DMS 273 treated with DMSO at 0.1 percent for 48 hours (cell line): ENCODE data around the gene FTSJ1.
"Not testable (repeated sequence)": the region's sequence is repeated elsewhere in the genome, so short reads cannot be mapped to it uniquely, and the experiment has no call there.

Source experiments
- DNase-seq: peaks from one replicate; lab custom pipeline; 2025; lab: John Stamatoyannopoulos, UW

The FTSJ1 gene, protein sequence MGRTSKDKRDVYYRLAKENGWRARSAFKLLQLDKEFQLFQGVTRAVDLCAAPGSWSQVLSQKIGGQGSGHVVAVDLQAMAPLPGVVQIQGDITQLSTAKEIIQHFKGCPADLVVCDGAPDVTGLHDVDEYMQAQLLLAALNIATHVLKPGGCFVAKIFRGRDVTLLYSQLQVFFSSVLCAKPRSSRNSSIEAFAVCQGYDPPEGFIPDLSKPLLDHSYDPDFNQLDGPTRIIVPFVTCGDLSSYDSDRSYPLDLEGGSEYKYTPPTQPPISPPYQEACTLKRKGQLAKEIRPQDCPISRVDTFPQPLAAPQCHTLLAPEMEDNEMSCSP

DNA sequence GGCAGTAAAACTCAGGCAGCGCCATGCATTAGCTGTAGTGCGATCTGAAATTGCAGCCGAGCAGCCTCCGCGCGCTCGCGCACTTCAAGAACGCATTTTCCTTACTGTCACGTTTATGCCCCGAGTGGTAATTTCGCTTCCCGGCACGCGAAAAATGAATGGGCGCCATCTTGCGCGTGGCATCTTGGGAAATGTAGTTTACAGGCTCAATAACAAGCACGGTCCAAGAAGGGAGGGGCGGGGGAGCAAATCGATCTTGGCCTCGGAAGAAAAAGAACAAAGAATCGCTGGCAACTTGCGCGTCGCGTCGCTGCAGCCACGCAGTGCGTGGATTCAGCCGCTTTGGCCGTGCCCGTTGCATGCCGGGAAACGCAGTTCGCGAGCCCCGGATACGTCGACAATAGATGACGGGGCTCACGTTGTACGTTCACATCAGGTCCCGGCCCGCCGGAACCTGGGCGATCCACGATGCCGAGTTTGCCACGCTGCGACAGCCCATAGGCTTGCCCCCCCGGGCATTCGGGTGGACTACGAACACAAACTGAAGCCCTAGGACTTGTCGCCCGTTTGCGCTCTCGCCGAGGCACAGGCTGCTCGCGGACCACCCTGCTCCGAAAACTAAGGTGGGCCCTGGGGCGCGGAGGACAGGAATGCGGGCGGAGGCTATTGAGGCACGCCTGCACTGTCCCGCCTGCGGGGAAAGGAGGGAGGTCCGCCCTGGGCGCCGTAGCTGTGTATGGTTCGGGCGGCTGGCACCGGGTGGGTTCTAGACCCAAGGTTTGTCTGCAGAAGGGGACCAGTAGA is at the start of gene FTSJ1:
TSS of gene FTSJ1 (plus strand) at position 426 of the 804 bp plus-strand sequence. CDS start 1,849 bp downstream, outside the sequence.
- peak; percentile 51 for DNase-seq

DNA sequence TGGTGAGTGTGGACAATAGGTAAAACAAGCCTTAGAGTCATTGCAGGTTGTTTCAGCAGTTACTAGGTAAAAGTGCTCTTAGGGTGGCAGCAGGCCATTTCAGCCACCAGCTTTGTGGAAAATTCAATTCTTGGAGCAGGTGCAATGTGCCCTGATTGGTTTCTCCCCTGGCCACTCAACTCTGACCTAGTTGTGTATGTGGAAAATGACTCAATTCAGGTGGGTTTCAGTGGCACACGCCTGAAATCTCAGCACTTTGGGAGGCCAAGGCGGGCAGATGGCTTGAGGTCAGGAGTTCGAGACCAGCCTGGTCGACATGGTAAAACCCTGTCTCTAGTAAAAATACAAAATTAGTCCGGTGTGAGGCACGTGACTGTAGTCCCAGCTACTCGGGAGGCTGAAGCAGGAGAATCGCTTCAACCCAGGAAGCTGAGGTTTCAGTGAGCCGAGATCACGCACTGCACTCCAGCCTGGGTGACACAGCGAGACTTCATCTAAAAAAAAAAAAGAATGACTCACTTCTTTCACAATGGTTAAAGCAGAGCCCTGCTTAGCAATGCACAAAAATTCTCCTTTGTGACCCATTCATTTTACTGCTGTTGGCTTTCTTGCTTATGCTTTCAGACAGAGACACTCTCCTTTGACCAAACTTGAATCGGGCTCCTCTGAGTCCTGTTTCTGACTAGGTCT is 48.8 kb upstream of the FTSJ1 start:
- not testable (repeated sequence) for DNase-seq

DNA sequence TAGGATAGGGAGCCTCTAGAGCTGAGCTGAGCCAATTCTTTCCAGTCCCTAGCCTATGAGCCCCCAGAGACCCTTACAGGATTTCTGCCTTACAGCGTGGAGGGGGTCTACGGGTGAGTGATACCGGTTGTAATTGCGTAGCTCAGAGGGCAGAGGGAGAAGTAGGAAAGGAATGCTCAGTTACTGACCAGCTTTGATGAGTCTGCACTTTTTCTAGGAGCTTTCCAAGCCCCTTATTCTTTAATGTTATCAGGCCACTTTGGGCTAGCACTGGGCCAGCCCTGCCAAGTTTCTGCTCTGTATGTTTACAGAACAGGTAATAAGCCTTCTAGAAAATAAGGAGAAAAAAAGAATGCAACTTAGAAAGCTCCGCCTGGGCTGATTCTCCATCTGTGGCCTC is 46.4 kb upstream of the FTSJ1 start:
- DNase-seq, result not testable (repeated sequence)

DNA sequence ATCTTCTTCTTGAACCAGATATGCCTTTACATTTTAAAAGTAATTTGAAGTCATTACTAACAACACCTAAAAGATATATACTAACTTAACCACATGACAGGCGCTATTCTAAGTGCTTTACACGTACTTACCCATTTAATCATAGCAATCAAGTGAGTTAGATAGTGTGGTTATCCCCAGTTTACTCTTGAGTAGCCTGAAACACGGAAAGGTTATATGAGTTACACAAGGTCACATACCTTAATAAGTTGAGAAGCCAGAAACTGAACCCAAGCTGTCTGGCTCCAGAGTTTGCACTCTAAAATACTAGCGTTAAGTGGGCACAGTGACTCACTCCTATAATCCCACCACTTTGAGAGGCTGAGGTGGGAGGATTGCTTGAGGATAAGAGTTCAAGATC is 45.8 kb upstream of the FTSJ1 start:
- DNase-seq, result not testable (repeated sequence)

DNA sequence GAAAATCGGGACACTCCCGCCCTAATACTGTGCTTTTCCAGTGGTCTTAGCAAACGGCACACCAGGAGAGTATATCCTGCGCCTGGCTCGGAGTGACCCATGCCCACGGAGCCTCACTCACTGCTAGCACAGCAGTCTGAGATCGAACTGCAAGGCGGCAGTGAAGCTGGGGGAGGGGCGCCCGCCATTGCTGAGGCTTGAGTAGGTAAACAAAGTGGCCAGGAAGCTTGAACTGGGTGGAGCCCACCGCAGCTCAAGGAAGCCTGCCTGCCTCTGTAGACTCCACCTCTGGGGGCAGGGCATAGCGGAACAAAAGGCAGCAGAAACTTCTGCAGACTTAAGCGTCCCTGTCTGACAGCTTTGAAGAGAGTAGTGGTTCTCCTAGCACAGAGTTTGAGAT is 42.3 kb upstream of the FTSJ1 start:
- DNase-seq, result not testable (repeated sequence)

DNA sequence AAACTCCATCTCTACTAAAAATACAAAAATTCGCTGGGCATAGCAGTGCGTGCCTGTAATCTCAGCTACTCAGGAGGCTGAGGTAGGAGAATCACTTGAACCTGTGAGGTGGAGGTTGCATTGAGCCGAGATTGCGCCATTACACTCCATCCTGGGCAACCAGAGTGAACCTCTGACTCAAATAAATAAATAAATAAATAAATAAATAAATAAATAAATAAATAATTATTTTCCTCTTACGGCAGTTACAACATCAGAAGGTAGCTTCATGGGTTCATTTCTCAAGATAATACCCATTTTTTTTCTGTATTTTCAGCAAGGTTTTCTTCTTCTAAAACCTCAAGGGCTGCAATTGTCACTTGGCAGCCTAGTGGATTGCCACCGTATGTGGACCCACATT is 28.8 kb upstream of the FTSJ1 start:
- DNase-seq, result not testable (repeated sequence)

DNA sequence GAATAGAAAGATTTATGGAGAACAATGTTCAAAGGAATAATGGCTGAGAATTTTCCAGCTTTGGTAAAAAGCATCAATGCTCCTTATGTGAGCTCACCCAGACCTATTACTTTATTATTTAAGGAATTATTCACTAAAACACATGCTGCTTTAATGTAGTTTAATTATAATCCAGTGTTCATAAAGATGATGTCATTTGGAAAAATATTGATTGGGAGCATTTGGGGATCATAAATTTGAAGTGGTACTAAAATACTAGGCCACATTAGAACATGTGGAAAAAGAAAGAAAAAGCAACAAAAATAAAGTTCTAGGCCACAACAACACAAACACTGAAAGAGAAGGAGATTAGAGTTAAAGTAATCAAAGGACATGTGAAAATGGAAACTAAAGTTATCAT is 25.9 kb upstream of the FTSJ1 start:
- DNase-seq, result no peak

DNA sequence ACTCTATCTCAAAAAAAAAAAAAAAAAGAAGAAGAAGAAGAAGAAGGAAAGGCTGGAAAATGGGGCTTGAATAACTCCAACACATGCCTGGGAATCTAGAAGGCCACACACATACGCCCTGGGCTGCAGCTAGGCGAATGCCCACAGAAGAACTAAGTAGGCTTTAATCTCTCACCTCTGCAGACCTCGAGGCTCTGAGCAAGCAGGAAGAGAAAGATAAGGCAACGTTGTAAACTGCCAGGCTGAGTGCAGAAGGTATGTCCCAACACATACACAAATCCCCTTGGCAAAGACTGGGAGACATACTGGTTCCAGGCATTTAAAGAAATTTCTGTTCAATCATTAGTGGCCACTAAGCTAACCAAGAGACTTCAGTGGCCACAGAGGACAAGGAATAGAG is 24.3 kb upstream of the FTSJ1 start:
- no peak for DNase-seq

DNA sequence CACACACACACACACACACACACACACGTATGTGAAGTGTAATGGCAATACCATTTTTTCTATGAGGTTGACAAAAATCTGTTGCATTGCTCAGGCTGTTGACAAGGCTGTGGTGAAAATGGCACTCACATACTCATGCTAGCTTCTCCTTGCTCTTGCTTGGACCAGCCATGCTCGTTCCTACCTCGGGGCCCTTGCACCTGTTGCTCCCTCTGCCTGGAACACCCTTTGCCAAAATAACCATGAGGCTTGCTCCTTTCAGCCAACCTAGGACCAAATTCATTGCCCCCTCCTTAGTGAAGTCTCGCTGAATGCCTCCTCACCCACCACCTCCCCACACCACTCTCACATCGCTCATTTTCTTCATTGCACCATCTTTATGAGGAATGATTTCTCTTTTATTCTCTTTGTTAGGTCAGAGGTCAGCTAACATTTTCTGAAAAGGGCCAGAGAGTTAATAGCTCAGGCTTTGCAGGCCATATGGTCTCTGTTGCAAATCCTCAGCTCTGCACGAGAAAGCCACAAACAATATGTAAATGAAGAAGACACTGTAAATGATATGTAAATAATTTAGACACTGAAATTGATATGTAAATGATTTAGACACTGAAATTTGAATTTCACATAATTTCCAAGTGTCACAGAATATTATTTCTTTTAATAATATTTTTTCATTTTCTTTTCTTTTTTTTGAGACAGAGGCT is 19.2 kb upstream of the FTSJ1 start:
- DNase-seq, result no peak

DNA sequence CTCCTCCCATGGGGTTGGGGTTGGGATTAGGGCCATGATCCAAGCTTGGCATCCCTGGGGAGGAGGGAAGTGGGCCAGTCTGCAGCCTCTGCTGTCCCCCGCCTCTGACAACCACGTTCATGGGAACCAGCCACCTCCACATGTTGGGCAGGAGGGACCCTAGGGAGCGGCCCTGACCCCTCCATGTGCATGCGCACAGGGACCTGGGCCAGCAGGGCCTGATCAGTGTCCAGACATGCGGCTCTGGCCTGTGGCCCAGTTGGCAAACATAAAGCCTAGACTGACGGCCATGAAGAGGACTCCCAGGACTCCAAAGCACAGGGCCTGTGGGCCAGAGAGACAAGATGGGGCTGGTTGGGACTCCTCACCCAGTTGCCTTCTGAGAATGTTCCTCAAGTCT is 17.3 kb upstream of the FTSJ1 start:
- DNase-seq, result no peak

DNA sequence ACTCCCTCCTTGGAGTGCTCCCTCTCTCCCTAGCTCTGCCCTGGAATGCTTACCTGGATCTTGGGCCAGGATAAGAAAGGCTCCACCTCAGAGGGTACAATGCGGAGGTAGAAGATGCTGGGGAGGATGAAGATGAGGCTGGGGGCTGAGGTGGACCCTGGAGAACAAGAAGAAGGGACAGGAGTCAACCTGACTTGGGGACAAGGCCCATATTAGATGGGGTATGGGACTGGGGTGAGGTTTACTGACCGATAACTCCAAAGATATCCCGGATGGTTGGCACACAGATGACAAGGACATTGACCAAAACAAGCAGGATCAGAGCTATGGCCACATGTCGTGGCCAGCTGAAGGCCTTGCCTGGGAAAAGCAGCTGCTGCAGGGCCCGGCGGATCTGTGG is 16.5 kb upstream of the FTSJ1 start:
- DNase-seq, result no peak

DNA sequence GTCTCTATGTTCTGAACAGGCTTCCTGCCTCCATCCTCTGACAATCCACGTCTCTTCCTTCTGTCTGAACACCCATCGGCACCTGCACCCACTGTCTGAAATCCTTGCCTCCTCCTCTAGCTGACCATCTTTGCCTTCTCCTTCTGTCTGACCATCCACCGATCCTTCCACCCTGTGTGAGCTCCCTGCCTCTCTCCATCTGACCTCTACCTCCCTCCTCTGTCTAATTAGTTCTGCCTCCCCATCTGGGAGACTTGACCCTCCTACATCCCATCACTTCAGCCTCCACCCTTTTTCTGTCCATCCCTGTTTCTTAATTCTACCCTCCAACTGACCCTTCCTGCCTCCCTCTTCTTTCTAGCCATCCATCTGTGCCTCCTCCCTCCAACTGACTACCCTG is 16.0 kb upstream of the FTSJ1 start:
- no peak for DNase-seq

DNA sequence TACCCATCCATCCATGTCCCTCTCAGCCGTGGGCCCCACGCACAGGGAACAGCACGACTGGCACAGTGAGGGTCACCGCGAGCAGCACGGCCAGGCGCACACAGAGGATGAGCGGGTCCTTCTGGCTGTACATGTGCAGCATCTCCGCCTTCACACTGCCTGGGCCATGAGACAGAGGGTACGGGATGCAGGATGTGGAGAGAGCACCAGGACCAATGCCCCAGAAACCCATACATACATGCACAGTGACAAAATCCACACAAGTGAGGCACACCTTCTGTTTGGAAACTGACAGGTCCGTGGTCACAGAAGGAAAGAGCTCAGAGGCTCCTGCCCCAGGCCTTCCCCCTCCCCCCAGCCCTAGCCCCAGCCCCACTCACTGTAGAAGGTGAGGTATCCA is 15.4 kb upstream of the FTSJ1 start:
- no peak for DNase-seq

DNA sequence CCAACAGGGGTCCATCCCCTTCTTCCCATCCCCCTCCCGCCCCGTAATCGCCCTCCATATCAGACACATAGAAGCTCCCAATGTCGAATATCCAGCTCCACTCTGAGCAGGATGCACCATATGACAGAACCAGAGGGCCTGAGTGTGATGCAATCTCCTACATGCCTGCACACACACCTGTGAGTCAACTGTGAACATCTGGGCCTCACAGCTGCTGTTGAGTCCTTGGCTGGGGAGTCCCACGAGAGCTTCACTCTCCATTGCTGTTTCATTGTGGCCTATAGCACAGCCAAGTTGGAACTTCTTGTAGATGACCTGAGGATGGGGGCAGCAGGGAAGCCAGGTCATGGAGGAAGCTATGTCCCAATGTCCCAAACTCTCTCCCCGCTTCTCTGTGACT is 14.2 kb upstream of the FTSJ1 start:
- DNase-seq, result no peak

DNA sequence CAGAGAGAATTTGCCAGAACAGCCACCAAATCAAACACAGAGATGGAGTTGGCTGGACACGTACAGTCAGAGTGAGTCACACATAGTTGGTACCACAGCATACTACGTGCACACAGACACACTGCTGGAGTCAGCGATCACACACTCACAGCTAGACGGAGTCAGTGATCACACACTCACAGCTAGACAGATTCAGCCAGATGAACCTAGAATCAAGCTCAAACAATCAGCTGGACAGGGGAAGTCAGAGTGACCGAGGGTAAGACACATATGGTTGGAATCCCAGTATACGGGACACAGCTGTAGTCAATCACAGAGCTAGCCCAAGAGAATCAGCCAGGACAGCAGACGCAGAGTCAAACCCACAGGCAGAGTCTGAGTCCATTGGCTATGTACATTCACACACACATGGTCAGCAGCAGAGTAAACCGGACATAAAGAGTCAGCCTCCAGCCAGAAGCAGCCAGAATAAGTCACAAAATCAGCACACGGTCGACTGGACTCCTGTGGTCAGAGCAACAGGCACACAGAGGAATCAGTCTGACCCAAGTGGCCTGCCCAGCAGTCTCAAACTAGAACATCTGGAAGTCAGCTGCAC is 10.6 kb upstream of the FTSJ1 start:
- no peak for DNase-seq

DNA sequence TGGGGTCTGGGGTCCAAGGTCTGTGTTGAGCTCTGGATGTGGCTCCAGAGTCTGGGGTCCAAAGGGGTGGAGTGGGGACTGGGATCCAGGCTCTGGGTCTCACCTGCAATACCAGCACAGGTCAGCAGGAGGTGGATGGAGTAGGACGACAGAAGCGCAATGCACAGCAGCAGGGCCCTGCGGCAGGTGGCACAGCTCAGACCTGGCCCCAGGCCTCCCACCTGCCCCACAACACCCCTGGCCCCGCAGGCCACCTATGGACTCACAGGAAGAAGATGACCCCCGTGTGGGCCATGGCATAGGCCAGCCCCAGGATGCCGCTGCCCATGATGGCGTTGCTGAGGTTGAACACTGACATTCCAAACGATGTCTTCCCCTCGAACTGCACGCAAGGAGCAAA is 9.3 kb upstream of the FTSJ1 start:
- no peak for DNase-seq

DNA sequence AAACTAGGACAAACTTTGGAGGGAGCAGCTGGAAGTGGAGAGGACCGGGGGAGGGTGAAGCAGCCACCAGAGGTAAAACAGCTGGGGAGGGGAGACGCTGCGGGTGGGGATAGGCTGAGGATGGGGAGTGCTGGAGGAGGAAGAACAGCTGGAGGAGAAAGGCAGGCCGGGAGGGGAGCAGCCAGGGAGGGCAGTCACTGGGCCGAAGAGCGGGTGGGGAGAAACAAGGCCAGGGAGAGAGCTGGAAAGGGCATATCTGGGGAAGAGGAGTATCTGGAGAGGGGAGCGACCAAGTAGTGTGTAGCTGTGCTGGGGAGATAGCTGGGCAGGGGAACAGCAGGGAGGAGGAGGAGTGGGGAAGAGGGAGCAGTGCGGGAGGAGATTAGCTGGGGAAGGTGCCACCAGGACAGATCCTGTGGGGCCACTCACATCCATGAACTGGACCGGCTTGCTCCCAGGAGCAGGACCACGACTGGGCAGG is 8.7 kb upstream of the FTSJ1 start:
- DNase-seq, result no peak

DNA sequence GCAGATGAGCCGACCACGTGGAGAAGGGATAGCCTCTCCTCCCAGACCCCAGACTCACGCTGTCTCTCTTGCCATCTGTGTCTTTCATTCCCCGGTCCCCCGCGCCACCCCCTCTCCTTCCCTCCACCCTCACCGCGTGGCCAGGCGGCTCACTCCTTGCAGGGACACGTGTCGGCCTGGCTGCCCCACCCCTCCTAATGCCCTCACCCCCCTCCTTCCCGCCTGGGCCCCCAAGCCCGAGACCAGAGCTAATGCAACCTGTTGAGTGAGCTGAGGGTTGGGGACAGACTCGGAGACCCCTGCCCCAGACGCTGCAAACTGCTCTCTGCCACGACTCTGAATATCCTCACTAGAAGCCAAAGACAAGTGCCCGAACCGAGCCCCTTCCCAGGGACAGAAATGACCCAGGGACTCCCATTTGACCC is 7.7 kb upstream of the FTSJ1 start:
- DNase-seq, result no peak

DNA sequence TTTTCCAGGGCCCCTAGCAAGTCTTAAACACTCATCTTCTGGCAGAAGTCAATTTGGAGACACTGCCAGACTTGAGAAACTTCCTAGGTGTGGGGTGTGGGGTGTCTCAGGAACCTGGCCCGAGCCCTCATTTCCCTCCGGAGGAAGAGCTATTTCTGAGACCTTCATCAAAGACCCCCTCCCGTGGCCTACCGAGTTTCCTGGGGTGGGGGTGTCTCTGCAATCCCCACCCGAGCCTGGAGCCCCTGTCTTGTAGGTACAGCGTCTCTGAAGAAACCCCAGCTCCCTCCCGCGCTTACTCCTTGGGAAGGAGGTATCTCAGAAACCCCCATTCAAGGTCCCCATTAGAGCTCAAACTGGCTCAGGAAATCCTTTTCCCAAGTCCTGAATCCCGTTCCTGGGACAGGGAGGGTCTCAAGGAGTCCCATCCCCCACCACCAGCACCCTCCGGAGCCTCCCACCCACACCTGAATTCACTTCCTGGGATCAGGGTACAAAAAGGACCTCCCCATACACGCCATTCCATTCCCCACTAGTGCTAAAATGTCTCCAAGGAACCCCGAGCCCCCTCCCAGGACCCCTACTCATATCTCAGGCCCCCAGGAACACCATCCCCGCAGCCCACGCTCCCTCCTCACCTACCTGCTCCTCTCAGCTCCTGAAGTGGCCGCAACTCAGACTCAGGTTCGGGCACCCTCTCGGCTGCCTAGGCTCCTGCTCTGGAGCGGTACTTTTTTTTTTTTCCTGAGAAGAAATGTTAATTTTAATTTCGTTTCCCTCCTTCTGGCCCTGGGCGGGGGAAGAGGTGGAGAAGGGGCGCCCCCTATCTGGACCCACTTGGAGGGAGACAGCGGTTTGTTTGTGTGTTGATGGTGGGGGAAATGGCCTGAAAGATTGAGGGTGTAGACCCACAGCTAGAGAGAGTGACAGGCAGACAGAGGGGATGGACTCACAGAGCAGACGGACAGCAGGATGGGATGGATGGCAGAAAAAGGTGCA is 7.0 kb upstream of the FTSJ1 start:
- peak; percentile 27 for DNase-seq

DNA sequence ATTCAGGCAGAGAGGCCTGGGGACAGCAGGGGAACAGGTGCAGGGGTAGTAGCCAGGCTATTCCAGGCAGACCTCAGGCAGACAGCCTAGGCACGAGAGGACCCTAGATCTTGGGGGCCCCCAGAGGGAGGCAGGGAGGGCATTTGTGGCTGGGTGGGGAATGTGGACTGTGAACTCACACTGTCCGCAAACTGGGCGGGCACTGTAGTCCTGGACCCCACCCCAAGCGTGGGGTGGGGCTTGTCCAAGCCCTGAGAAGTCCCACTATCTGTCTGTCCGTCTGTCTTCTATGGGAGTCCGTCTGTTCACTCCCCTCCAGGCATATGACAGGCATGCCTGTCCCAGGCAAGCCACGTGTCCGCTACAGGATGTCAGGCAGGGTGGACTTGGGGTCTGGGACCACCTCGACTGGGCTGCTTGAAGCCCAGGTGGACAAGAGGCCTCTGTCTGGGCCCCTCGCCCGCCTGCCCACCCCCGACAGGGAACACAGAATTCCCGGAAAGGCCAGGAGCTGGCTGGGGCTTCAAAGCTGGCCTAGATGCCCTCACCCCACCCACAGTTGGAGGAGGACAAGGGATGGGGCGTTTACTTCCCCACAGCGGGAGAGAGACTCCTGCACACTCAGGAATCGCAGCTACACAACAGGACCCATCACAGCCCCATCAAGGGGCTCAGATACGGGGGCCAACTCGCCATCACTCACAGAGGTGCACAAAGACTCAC is 5.7 kb upstream of the FTSJ1 start, which contains the start of gene SLC38A5:
TSS of gene SLC38A5 (minus strand) at position 151 of the 723 bp plus-strand sequence. CDS start 2,336 bp downstream, outside the sequence.
- DNase-seq, result no peak
